Gastroesophageal sphincter (tissue), 4 donors: ENCODE measurements around the gene ECPAS. TPM values are rescaled to one million over a fixed set of nuclear protein-coding genes. Genes with fewer than 3 reads are reported as not detected.

Experiments used
- ATAC-seq: fragments of 150-250 bp; one replicate; pipeline ENCODE4 v1.9.1; 2016; ENCODE audit warnings: mild to moderate bottlenecking, moderate library complexity
- H3K27ac ChIP-seq, 4 donors: fragments of 200-600 bp; sonication (generic) in 3 of 4; 1 replicate in 3 of 4; 2 replicates in 1 of 4; pipeline ENCODE4 v1.5.1; 2016 to 2019
- H3K27me3 ChIP-seq: fragments of 200-600 bp; sonication (generic); one replicate; pipeline ENCODE4 v1.5.1; 2019
- H3K36me3 ChIP-seq, 2 donors: fragments of 200-600 bp; sonication (generic); one replicate each; pipeline ENCODE4 v1.5.1; 2019; ENCODE audit warnings: control low read depth in 1 of 2
- H3K4me1 ChIP-seq, 3 donors: fragments of 200-600 bp; sonication (generic); 1 replicate in 2 of 3; 2 replicates in 1 of 3; pipeline ENCODE4 v1.5.1; 2016 to 2019; ENCODE audit warnings: control low read depth in 2 of 3
- H3K4me3 ChIP-seq, 2 donors: fragments of 200-600 bp; sonication (generic); one replicate each; pipeline ENCODE4 v1.5.1; 2019; ENCODE audit warnings: mild to moderate bottlenecking in 1 of 2, moderate library complexity in 1 of 2
- H3K9me3 ChIP-seq, 3 donors: fragments of 200-600 bp; sonication (generic); one replicate each; pipeline ENCODE4 v1.5.1; 2017 to 2019; ENCODE audit warnings: control low read depth in 2 of 3
- EP300 ChIP-seq: sonication (generic); formaldehyde crosslinking; IDR thresholded peaks from one replicate; pipeline ENCODE4 v1.6.1; 2017; ENCODE audit warnings: antibody characterized with exemption, mild to moderate bottlenecking
- POLR2A ChIP-seq, 2 donors: fragments of 450-650 bp; IDR thresholded peaks; one replicate each; pipeline ENCODE4 v1.6.1; 2017; ENCODE audit warnings: antibody characterized with exemption in 2 of 2, mild to moderate bottlenecking in 2 of 2, moderate library complexity in 1 of 2
- POLR2AphosphoS5 ChIP-seq: sonication (generic); formaldehyde crosslinking; IDR thresholded peaks from one replicate; pipeline ENCODE4 v1.6.1; 2017; ENCODE audit warnings: antibody characterized with exemption
- WGBS, 2 donors: methylation state at CpG; one replicate each; pipeline ENCODE4 v1.1.5; 2018; ENCODE audit warnings: low coverage in 1 of 2; 5-methylcytosine and 5-hydroxymethylcytosine counted together
- total RNA-seq, 4 donors: library from RNA; depleted of rRNA; stranded (reverse); fragments of >200 nt; gene quantifications; one replicate each; pipeline ENCODE4 v1.1.0, GENCODE V29; 2016
- TF ChIP-seq, protein P1 (sequence below), 4 experiments: fragments of 200-600 bp in 2 of 4; fragments of 450-650 bp in 2 of 4; sonication (generic) in 1 of 4; IDR thresholded peaks; one replicate each; pipeline ENCODE4 v1.5.1; 2017 to 2019; ENCODE audit warnings: antibody characterized with exemption in 4 of 4, mild to moderate bottlenecking in 2 of 4, moderate library complexity in 2 of 4

ECPAS gene
- total RNA-seq, 4 donors from 2014 or later, result 75.5 to 114 (median 94.3) TPM

DNA sequence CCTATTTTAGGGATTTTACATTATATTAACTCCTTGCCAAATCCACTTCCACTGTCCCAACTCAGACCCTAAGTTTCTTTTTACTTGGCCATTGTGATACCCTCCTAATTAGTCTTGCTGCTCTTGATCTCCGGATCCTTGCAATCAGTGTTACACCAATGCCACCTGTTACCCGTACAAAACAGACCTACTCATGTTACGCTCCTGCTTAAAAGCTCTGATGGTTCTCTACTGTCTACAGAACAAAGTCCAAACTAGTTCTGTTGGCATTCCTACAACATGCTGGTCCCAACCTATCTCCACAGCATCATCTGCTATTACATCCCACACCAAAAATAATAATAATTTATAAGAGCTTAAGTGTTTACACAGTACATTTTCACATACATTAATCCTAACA, 9.8 kb downstream of the ECPAS start:
- no peak overlapping the region for H3K4me3 ChIP-seq
- no peaks in the 10 kb centered on the region for H3K27me3 ChIP-seq
- 60 to 97% methylated on average over 1 to 3 of the region's 3 CpGs for WGBS, 2 donors
- ATAC-seq, result no peak
- TF ChIP-seq, protein P1, sequence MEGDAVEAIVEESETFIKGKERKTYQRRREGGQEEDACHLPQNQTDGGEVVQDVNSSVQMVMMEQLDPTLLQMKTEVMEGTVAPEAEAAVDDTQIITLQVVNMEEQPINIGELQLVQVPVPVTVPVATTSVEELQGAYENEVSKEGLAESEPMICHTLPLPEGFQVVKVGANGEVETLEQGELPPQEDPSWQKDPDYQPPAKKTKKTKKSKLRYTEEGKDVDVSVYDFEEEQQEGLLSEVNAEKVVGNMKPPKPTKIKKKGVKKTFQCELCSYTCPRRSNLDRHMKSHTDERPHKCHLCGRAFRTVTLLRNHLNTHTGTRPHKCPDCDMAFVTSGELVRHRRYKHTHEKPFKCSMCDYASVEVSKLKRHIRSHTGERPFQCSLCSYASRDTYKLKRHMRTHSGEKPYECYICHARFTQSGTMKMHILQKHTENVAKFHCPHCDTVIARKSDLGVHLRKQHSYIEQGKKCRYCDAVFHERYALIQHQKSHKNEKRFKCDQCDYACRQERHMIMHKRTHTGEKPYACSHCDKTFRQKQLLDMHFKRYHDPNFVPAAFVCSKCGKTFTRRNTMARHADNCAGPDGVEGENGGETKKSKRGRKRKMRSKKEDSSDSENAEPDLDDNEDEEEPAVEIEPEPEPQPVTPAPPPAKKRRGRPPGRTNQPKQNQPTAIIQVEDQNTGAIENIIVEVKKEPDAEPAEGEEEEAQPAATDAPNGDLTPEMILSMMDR (IDR thresholded peaks at IDR 0.05), result no peak
- no peak for TF ChIP-seq EP300
- TF ChIP-seq POLR2AphosphoS5, result no peak
- no peak for TF ChIP-seq POLR2A (IDR thresholded peaks at IDR 0.05)
- H3K9me3 ChIP-seq, result no peaks in the 10 kb centered on the region
- H3K36me3 ChIP-seq, result no peaks in the 10 kb centered on the region
- no peak overlapping the region for H3K27ac ChIP-seq
- H3K4me1 ChIP-seq, result peaks cover 0 to 68% (median 6%) of the 10 kb centered on the region in 3 donors

DNA sequence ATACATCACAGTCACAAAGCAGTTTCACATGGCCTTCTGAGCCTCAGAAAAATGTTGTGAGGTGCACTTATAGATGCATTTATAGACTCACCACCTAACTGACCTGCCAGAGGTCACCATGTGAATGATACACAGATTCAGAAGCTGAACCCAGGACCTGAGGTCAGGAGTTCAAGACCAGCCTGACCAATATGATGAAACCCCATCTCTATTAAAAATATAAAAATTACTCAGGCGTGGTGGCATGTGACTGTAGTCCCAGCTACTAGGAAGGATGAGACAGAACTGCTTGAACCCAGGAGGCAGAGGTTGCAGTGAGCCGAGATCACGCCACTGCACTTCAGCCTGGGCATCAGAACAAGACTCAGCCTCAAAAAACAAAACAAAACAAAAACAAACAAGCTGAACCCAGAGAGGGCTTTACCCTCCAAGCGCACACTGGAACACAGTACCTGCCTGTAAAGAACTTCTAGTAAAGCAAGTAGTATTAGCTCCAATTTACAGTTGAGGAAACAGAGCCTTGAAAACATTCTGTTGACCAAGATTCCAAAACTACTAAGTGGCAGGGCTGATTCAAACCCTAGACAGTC, 16.3 kb downstream of the ECPAS start:
- Histone ChIP-seq H3K9me3 (no peaks in the 10 kb centered on the region), H3K27ac (no peak overlapping the region), H3K4me1 (peaks cover 0 to 54% (median 4%) of the 10 kb centered on the region in 3 donors), H3K36me3 (no peaks in the 10 kb centered on the region), H3K4me3 (no peak overlapping the region), H3K27me3 (no peaks in the 10 kb centered on the region)
- TF ChIP-seq POLR2A (IDR thresholded peaks at IDR 0.05), result no peak
- no peak for TF ChIP-seq EP300
- TF ChIP-seq POLR2AphosphoS5, result no peak
- TF ChIP-seq, protein P1 (IDR thresholded peaks at IDR 0.05), result no peak
- WGBS, 2 donors, result 82 to 95% methylated on average over 1 to 4 of the region's 4 CpGs
- ATAC-seq, result no peak

DNA sequence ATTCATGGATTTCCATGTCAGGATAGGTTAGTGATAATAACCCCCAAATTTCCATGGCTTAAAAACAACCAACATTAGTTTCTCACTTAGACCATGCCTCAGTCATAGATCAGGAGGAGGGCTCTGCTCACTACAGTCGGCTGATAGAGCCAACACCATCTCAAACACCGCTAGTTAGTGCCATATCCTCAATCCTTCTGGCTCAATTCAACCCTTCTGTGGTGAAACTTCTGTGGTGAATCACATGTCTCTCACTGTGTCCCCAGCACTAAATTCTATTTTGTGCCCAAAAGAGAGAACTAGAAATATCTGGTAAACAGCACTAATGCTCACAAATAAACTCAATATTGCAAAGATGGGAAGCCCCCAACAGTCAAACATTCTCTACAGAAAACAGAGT, 21.1 kb downstream of the ECPAS start:
- H3K4me3 ChIP-seq, result no peak overlapping the region
- WGBS, 2 donors, result 100% methylated on average over 2 of the region's 2 CpGs
- H3K27me3 ChIP-seq, result no peaks in the 10 kb centered on the region
- peaks cover 0 to 40% (median 5%) of the 10 kb centered on the region in 3 donors for H3K4me1 ChIP-seq
- H3K36me3 ChIP-seq, result no peaks in the 10 kb centered on the region
- peaks cover 0 to 9% (median 0%) of the 10 kb centered on the region in 3 donors for H3K9me3 ChIP-seq
- ATAC-seq, result no peak
- no peak overlapping the region for H3K27ac ChIP-seq
- TF ChIP-seq EP300 (no peak), POLR2AphosphoS5 (no peak)

DNA sequence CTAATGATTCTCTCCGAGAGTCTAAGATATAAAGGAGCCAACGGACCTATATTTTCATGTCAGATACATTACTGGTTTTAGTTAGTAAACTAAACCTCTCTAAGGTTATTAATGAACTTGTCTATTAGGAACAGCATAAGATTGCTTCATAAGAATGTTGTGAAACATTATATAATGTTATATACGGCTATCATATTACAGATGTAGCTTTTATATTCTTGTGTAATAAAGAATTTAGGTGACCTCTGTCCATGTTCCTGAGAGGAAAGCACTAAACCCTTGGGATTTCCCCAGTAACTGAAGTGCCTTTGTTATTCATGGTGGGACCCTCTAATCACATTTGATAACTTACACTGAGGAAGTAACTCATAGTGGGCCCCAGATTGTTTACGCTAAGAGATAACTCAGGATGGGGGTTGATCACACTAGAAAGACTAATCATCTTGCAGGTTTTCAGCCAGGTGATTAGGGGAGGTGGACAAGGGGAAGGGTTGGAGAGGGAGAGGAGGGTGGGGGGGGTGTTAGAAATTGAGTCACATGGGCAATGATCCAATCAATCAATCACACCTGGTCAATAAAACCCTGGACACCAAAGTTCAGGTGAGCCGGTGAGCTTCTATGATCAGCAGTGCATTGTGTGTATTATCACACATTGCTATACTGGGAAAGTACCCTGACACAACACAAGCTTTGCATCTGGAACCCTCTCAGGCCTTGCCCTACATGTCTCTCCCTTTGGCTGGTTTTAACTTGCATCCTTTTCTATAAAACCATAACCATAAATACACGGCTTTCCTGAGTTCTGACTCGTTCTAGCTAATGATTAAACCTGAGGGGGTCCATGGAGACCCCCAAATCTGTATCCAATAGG, 25.8 kb downstream of the ECPAS start:
- no peak overlapping the region for H3K4me3 ChIP-seq
- no peak for ATAC-seq
- peaks cover 2 to 64% (median 7%) of the 10 kb centered on the region in 3 donors for H3K4me1 ChIP-seq
- H3K27me3 ChIP-seq, result no peaks in the 10 kb centered on the region
- WGBS, 2 donors, result 71 to 80% methylated on average over 3 to 6 of the region's 7 CpGs
- peaks cover 0 to 9% (median 0%) of the 10 kb centered on the region in 3 donors for H3K9me3 ChIP-seq
- no peak overlapping the region for H3K27ac ChIP-seq
- H3K36me3 ChIP-seq, result no peaks in the 10 kb centered on the region
- TF ChIP-seq EP300, result no peak
- TF ChIP-seq, protein P1 (IDR thresholded peaks at IDR 0.05), result no peak
- no peak for TF ChIP-seq POLR2AphosphoS5
- no peak for TF ChIP-seq POLR2A (IDR thresholded peaks at IDR 0.05)

DNA sequence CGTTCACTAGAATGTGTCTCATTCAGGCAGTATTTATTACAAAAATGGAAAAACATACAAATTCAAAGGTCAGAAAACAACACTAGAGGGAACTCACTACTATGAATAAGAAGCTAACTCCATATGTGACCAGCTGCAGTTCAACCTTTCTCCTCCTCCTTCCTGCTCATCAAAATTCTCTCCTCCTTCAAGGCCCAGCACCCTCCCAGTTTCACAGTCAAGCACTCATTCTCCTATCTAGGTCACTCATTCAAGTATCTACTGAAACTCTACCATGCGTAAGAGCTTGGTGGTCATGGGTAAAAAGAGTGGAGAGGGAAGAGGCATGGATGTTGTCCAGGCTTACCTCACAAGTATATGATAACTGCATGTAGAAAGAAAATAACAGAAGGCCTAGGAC, 27.7 kb downstream of the ECPAS start:
- TF ChIP-seq, protein P1 (IDR thresholded peaks at IDR 0.05), result no peak
- TF ChIP-seq EP300, result no peak
- no peak for TF ChIP-seq POLR2AphosphoS5
- no peak for TF ChIP-seq POLR2A (IDR thresholded peaks at IDR 0.05)
- 33 to 35% methylated on average over 1 to 2 of the region's 2 CpGs for WGBS, 2 donors
- no peak overlapping the region for H3K27ac ChIP-seq
- peaks cover 7 to 82% (median 9%) of the 10 kb centered on the region in 3 donors for H3K4me1 ChIP-seq
- H3K4me3 ChIP-seq, result no peak overlapping the region
- no peaks in the 10 kb centered on the region for H3K27me3 ChIP-seq
- H3K36me3 ChIP-seq, result no peaks in the 10 kb centered on the region
- no peak for ATAC-seq
- peaks cover 0 to 5% (median 0%) of the 10 kb centered on the region in 3 donors for H3K9me3 ChIP-seq
